SK-MEL-5 (cell line): ENCODE measurements around the gene TAS2R60. TPM values are rescaled to one million over a fixed set of nuclear protein-coding genes. Genes with fewer than 3 reads are reported as not detected.
"Not testable (repeated sequence)": the region's sequence is repeated elsewhere in the genome, so short reads cannot be mapped to it uniquely, and the experiment has no call there.

ENCODE experiments used
- DNase-seq: peaks from one replicate; pipeline ENCODE4 v3.0.0-alpha.2; 2016; ENCODE audit warnings: low read depth, low spot score
- in situ Hi-C: cut with HindIII; loops from 2 replicates; pipeline ENCODE4 v1.10.0; 2016; ENCODE audit warnings: low sequenced_read_pairs, high pct_unique_total_duplicates, low pct_unique_long_range_greater_than_20kb
- polyA plus RNA-seq, 2 experiments: library from polyadenylated mRNA; depleted of rRNA; stranded (reverse); fragments of >200 nt; gene quantifications; 2 replicates each; pipeline ENCODE4 v1.2.3, GENCODE V29; 2015
- total RNA-seq: library from RNA; depleted of rRNA; stranded (reverse); fragments of >200 nt; shearing (Covaris generic); gene quantifications from 2 replicates; pipeline ENCODE4 v1.2.3, GENCODE V29; 2014; rRNA removed

Gene TAS2R60, protein sequence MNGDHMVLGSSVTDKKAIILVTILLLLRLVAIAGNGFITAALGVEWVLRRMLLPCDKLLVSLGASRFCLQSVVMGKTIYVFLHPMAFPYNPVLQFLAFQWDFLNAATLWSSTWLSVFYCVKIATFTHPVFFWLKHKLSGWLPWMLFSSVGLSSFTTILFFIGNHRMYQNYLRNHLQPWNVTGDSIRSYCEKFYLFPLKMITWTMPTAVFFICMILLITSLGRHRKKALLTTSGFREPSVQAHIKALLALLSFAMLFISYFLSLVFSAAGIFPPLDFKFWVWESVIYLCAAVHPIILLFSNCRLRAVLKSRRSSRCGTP
- total RNA-seq: not detected in 2 replicates
- polyA plus RNA-seq (2015; cell fraction: cytosol; rRNA removed): not detected in 2 replicates
- polyA plus RNA-seq (2015; cell fraction: nucleus; rRNA removed): not detected in 2 replicates

DNA sequence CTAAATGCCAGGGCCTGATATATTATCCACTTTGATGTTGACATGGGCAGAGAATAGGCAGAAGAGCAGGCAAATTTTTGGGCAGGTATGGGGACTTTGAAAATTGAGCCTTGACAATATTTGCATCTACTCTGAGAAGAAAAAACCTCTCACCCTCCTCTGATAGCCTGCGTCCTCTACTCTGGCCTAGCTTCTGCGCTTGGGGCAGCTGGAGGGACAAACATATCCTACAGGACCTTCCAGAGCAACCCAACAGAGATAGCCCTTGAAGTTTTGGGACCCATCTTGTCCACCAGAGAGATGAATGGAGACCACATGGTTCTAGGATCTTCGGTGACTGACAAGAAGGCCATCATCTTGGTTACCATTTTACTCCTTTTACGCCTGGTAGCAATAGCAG lies at the start of gene TAS2R60:
Gene TAS2R60 (plus strand): TSS at position 301 of the 400 bp plus-strand sequence. CDS start 0 bp downstream, at position 301.
- no peak for DNase-seq
- in situ Hi-C loops: no loop called here

DNA sequence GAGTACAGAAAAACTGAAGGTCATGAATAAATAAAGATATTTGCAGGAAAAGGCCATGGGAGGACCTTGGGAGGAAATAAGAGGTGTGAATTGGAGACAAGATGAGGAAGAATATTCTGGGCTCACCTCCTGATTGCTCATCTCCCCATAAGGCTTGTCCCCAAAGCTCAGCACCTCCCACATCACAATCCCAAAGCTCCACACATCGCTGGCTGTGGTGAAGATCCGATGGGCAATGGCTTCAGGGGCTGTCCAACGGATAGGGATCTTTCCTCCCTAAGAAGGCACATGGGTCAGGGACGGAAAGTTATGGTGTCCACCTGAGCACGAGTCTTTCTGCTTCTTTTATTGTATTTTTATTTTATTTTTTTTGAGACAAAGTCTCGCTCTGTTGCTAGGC lies 49.2 kb upstream of the TAS2R60 start:
- in situ Hi-C loops: loop anchor here (25.0 kb wide), 1 partner anchor 157 kb away; no protein-coding TSS in a partner anchor
- DNase-seq: no peak

DNA sequence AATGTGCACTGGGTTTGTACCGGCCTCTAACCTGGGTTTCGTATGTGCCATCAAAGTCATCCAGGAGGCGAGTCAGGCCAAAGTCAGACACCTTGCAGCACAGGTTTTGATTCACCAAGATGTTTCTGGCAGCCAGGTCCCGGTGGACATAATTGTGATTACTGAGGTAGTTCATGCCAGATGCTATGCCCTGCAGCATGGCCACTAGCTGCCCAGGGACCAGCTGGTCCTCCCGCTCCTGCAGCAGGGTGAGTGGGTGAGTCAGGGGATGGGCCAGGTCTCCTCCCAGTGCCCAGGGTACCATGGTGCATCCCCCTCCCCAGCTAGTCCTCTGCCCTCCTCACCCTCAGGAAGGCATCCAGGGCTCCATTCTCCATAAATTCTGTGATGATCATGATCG lies 48.5 kb upstream of the TAS2R60 start:
- in situ Hi-C loops: loop anchor here (25.0 kb wide), 1 partner anchor 157 kb away; no protein-coding TSS in a partner anchor
- no peak for DNase-seq

DNA sequence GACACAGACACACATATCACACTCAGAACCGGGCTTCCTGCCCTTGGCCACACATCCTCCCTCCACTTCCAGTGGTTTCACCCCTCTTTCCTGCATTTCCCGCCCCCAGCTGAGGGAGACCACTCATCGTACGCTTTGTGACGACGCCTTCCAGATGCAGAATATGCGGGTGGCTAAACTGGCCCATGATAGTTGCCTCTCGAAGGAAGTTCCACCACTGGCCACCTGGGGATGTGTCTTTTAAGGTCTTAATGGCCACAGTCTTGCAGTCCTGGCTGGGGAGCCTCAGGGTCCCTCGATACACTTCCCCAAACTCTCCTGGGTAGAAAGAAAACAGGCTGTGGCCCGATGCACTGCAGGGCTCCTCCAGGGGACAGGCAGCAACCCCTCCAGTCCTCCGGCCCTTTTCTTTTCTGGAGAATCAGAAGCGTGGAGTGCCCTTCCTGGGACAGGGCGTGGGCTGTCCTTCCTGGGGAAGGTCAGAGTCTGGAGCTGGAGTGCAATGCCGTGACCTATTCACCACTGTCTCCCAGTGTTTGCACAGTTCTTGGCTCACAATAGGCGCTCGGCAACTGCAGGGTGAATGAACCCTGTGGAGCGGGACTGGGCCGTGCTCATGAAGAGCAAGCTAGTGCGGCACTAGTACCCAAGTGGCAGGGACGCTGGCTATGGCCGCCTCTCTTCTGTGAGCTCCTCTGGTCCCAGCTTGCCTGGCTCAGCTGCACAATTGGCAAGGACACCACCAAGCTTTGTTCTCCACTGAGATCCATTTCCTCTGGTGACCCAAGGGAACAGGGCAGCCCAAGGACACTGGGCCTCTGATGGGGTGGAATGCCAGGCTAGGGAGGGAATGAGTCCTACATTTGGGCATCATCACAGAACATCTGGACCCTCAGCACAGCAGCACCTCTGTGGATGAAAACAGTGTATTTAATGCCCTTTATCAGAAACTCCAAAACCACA lies 47.8 kb upstream of the TAS2R60 start:
- in situ Hi-C loops: loop anchor here (25.0 kb wide), 1 partner anchor 158 kb away; no protein-coding TSS in a partner anchor
- DNase-seq: no peak

DNA sequence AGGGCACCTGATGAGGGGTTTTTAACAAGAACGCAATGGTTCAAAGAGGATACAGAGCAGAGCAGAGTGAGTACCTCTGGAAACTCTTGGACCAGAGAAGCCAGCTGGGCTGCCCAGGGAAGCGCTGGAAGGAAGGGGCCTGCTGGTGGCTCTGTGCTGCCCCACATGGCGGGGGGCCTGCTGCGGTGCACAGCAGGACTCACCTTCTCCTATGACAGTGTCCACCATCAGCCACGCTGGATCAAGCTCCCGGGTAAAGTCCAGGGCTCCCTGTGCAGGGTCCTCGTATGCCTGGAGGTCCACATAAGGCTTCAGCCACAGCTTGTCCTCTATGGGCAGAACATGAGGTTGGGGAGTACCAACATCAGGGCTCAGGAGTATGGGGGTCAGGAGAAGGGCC lies 47.1 kb upstream of the TAS2R60 start:
- in situ Hi-C loops: loop anchor here (25.0 kb wide), 1 partner anchor 159 kb away; no protein-coding TSS in a partner anchor

DNA sequence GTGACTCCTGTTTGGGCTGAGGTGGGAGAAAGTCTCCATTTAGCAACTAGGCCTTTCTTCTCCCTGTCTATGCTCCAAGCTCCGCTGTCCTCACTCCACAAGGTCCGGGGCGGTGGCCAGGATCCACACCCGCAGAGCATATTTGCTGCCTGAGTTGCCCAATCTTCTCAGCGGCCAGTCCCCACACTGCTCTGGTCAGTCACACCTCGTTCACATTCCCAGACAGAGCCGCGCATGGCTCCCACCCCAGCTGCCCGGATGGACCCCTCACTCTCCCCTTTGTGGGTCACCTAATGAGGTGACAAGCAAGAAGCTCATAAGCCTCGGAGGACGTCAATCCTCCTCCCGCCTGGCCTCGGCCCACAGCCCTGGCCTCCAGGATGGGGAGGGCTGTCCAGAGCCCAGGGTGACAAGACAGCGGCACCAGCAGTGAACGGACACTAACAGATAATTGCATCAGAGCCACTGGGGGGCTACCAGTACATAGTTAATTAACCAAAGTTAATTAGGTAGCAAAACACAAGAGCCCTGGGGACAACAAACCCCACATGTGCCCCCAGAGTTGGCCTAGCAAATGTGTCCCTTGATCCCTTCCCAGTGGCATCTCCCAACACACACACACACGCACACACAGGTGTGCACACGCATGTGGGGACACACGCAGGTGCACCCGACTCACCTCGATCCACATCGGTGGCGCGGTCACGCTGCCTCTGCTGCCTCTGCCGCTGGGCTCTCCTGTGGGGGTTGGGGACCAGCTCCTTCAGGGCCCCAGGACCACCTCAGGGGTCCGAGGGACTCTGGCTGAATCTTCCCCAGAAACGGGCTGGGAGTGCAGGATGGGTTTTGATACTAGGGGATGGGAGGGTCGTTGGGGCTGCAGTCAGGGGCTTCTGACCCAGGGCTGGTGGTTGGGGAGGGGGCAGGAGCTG lies 46.4 kb upstream of the TAS2R60 start:
- in situ Hi-C loops: loop anchor here (25.0 kb wide), 1 partner anchor 160 kb away; no protein-coding TSS in a partner anchor
- DNase-seq: no peak

More for the DNA sequence above, 47.1 kb upstream of the TAS2R60 start:
- DNase-seq: no peak

DNA sequence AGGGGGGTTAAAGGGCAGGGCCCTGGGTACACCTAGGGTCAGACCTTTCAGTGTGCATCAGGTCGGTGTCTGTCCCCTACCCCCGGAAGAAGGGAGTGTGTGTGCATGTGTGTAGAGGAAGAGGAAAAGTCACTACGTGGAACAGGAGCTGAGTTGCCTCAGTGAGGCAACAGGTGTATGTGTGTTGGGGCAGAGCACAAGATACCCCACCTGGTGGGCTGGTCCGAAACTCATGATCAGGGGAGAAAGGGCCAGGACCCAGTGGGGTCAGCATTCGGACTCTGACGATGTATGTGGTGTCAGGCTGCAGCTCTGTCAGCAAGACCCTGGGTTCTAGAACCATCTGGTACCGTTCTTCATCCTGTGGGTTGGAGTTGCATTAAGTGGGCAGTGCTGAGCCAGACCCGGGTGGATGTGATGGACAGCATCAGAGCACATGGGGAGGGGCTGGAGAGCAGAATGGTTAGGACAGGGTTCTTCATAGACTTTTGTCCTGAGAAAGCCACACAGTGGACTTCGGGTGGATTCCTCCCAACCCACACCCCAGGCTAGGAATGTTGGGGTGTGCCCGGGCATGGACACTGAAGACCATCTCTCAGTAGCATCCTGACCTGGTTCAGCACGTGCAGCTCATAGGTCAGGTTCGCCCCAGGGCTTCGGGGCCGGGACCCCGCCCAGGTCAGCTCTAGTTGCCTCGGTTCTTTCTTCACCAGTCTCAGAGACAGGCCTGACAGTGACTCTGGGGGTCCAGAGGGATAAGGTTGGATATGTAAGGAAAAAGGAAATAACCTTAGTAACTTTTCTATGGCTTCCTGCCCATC lies 45.3 kb upstream of the TAS2R60 start:
- in situ Hi-C loops: loop anchor here (25.0 kb wide), 1 partner anchor 161 kb away; no protein-coding TSS in a partner anchor
- no peak for DNase-seq

DNA sequence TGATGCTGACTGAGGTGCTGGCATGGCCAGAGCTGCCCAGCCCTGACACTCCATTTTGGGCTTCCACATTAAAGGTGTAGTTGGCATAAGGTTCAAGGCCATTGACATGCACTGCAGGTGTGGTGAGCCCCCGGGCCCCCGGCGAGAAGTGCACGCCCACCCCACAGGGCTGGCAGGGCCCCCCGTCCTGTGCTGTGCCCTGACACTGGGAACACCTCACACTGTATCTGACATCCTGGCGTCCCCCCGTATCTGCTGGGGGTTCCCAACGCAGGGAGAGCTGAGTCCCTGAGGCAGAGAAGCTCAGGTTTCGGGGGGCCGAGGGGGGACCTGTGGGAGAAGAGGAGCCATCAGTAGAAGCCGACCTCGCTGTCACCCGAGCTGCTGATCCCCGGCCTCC lies 44.6 kb upstream of the TAS2R60 start:
- in situ Hi-C loops: loop anchor here (25.0 kb wide), 1 partner anchor 161 kb away; no protein-coding TSS in a partner anchor
- DNase-seq: no peak

DNA sequence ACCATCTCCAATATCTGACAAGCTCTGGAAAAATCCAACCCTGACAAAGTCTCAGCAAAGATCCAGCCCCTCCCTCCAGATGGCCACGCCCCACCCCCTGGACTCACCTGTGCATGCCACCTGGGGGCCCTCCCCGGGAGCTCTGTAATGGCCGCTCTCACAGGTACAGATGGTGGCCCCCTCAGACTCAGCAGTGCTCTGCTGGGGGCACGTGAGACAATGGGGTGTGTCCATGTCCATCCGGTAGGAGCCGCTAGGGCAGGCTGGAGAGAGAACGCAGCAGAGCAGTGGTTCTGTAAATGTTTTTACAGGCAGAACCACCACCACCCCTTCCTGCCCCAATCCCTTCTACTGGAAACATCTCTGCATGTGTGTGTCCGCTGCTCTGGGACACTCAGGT lies 44.1 kb upstream of the TAS2R60 start:
- in situ Hi-C loops: loop anchor here (25.0 kb wide), 1 partner anchor 162 kb away; no protein-coding TSS in a partner anchor
- DNase-seq: no peak

DNA sequence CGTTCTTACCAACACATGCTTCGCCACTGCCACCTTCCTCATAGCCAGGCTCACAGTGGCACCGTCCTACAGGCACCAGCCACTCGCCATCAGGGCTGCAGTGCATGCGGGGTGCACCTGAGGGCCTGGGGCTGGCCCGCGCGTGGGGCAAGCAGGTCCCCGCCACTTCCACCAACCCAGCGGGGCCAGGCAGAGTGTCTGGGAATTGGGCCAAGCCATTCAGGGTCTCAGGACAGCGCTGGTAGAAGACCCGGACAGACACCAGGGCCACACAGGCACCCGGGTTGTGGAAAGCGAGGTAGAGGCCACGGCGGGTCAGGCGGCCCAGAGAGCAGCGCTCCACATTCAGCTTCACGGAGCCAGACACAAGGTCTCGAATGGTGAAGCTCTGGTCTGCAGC lies 43.6 kb upstream of the TAS2R60 start:
- in situ Hi-C loops: loop anchor here (25.0 kb wide), 1 partner anchor 162 kb away; no protein-coding TSS in a partner anchor
- DNase-seq: no peak

DNA sequence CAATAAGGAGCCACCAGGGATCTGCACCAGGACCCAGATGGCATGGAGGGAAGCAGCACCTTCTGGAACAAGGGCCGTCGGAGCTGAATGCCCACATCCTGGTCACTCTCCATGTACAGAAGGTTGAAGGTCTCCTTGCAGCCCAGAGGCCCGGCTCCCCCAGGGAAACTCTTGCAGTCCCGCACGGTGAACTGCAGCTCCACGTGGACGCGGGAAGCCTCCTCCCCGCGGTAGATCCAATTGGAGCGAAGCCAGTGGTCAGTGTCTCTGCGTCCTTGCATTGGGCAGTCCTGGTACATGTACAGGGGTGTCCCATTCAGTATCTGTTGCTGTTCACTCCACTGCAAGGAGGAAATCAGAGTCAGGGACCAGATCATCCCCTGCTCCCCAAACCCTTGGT lies 42.0 kb upstream of the TAS2R60 start:
- DNase-seq: no peak

DNA sequence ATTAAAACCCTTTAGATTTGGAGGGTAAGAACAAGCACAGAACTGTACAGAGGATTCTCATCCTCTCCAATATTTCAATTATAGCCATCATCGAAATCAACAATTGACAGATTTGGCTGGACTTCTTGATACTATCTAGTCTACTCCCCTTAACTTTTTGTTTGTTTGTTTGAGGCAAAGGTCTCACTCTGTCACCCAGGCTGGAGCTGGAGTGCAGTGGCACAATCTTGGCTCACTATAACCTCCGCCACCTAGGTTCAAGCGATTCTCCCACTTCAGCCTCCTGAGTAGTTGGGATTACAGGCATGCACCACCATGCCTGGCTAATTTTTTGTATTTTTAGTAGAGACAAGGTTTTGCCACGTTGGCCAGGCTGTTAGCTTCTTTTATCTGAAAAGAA lies 41.0 kb upstream of the TAS2R60 start:
- in situ Hi-C loops, DNase-seq: not testable (repeated sequence)

More for the DNA sequence above, 42.0 kb upstream of the TAS2R60 start:
- in situ Hi-C loops: no loop called here

DNA sequence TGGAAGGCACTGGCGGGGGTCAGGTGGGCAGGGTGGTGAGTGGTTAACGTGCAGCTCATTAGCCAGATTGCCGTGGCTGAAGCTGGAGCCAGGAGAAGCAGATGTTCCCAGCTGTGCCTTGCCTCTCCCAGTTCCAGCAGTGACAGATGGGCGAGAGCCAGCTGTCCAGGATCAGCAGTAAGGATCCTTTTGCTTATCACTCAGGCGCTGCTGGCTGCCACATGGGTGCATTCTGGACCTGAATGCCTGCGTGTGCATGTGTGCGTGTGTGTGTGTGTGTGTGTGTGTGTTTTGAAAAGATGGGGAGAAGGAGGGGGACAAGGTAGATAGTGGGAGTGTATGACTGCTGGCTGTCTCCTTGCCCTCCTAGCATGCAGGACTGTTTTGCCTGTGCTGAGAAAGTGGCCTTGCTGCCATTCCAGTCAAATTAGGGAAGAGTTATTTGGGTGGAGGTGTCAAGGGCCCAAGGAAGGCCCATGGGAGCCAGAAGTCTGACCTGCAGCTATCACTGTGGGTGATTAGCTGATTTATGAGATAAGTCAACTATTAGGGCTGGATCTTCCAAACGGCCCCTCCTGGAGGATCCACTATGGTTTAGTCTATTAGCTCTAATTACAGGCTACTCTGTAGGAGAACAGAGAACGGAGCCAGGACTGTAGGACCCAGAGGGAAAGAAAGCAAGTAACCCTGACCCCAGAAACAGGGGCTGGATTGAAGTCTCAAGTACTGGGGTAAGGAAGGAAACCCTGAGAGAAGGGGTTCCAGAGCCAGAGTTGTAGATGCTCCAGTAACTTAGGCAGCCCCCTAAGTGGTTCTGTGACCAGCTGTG lies 37.9 kb upstream of the TAS2R60 start:
- no peak for DNase-seq
- in situ Hi-C loops: no loop called here

DNA sequence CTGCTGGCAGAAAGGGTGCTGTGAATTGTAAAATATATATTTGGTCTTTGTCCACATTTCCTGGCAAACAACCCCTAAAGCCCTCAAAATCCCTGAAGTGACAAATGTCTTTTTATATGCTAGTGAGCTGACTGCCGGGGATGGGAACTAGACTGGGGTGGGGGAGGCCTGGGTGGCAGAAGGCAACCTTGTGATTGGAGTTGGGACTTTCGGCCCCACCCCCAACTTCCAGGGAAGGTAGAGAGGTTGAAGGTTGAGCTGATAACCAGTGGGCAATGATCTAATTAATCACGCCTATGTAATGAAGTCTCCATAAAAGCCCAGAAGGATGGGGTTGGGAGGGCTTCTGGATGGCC lies 37.3 kb upstream of the TAS2R60 start:
- in situ Hi-C loops: no loop called here
- no peak for DNase-seq
